Measurements from ENCODE around the gene GPR143. TPM values are rescaled to one million over a fixed set of nuclear protein-coding genes. Genes with fewer than 3 reads are reported as not detected.

GPR143 gene
- total and polyA plus RNA-seq, 9 of the 15 experiments (the other 6 are each of a cell fraction or from before 2014, with no cell fraction given) = not detected

DNA sequence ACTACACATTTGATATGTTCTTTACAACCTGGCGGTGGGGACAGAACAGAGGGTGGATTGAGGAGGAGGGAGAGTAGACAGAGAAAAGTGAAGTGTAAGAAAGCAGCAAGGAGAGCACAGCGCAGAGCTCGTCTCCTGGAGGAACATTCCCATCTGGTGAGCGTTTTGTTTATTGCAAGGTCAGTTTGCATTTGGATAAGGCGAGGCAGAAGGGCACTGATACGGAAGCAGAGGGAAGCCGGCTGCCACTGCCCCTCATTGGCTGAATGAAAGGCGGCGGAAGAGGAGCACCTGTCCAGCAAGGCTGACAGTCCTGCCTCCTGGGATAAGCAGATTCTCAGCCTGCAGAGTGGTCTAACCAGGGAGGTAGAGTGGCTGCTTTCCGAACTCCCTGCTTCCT lies 83.2 kb downstream of the GPR143 start:
- 94% methylated on average over 7 of the region's 10 CpGs for WGBS (ENCODE audit: insufficient coverage, low coverage, missing lambda C conversion rate)
- Histone ChIP-seq H2AFZ (ENCODE audit: low read depth, low read length) (no peak overlapping the region), H3K4me1 (replicated peaks in 1 of 2; ENCODE audit: control insufficient read depth in 2 of 2, insufficient read depth in 2 of 2, low read length in 2 of 2) (no peaks in the 10 kb centered on the region), H3K36me3 (ENCODE audit: control insufficient read depth, insufficient read depth, low read length) (peaks cover 10% of the 10 kb centered on the region; the same call in 2 of the 3 replicates), H3K27me3 (ENCODE audit: control insufficient read depth in 2 of 2, insufficient read depth in 2 of 2, low read length in 2 of 2) (no peaks in the 10 kb centered on the region), H3K9me1 (ENCODE audit: control insufficient read depth, insufficient read depth, low read length) (no peaks in the 10 kb centered on the region), H4K20me1 (replicated peaks; ENCODE audit: control insufficient read depth, insufficient read depth, low read length) (0 out of 2 replicates have a peak, but pooled peaks cover 4% of the 10 kb centered on the region), H3K4me2 (ENCODE audit: insufficient read depth, low read length) (no peak overlapping the region), H3K9me3 (replicated peaks; ENCODE audit: control insufficient read depth, insufficient read depth, low read depth, low read length) (no peaks in the 10 kb centered on the region), H3K9ac (ENCODE audit: insufficient read depth in 1 of 2, low read depth in 2 of 2, low read length in 2 of 2) (no peak overlapping the region), H3K4me3 (no peak overlapping the region), H3K27ac (ENCODE audit: extremely low read depth, low read depth, low read length) (no peak overlapping the region), H3K79me2 (ENCODE audit: control insufficient read depth, insufficient read depth, low read length) (no peaks in the 10 kb centered on the region)
- in situ Hi-C loops (cut with MboI) (no loop called here), intact Hi-C loops (cut with micrococcal nuclease) (no loop called here)
- ATAC-seq (no peak), FAIRE-seq (no peak), DNase-seq (ENCODE audit: extremely low read depth in 1 of 4, low spot score in 3 of 4) (no peak)
- ChIA-PET CTCF (ENCODE audit: low intra/inter-chr PET ratio) (no interaction called here), POLR2A (interaction anchor here (0.6 kb wide), 2 partner anchors 11 to 194 kb away, joined by 3 read pairs; no protein-coding TSS in a partner anchor)
- TF ChIP-seq NFATC3 (IDR thresholded peaks at IDR 0.05) (no peak), CBFB (CRISPR knock-in tag; IDR thresholded peaks at IDR 0.05) (no peak), TAF9B (IDR thresholded peaks at IDR 0.05; ENCODE audit: partially characterized antibody) (no peak), JUND (IDR thresholded peaks at IDR 0.05; ENCODE audit: borderline replicate concordance, low read depth, low read length) (no peak), JUND (tag; IDR thresholded peaks at IDR 0.05; ENCODE audit: borderline replicate concordance, low read depth, low read length) (no peak), PHB (CRISPR knock-in tag; IDR thresholded peaks at IDR 0.05) (no peak)
- TF ChIP-seq, protein P1, sequence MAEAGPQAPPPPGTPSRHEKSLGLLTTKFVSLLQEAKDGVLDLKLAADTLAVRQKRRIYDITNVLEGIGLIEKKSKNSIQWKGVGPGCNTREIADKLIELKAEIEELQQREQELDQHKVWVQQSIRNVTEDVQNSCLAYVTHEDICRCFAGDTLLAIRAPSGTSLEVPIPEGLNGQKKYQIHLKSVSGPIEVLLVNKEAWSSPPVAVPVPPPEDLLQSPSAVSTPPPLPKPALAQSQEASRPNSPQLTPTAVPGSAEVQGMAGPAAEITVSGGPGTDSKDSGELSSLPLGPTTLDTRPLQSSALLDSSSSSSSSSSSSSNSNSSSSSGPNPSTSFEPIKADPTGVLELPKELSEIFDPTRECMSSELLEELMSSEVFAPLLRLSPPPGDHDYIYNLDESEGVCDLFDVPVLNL (CRISPR knock-in tag; IDR thresholded peaks at IDR 0.05; ENCODE audit: low read depth) = no peak
- TF ChIP-seq, protein P2, sequence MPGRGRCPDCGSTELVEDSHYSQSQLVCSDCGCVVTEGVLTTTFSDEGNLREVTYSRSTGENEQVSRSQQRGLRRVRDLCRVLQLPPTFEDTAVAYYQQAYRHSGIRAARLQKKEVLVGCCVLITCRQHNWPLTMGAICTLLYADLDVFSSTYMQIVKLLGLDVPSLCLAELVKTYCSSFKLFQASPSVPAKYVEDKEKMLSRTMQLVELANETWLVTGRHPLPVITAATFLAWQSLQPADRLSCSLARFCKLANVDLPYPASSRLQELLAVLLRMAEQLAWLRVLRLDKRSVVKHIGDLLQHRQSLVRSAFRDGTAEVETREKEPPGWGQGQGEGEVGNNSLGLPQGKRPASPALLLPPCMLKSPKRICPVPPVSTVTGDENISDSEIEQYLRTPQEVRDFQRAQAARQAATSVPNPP (IDR thresholded peaks at IDR 0.05; ENCODE audit: borderline replicate concordance, insufficient read depth, insufficient read length) = no peak
- TF ChIP-seq, protein P3, sequence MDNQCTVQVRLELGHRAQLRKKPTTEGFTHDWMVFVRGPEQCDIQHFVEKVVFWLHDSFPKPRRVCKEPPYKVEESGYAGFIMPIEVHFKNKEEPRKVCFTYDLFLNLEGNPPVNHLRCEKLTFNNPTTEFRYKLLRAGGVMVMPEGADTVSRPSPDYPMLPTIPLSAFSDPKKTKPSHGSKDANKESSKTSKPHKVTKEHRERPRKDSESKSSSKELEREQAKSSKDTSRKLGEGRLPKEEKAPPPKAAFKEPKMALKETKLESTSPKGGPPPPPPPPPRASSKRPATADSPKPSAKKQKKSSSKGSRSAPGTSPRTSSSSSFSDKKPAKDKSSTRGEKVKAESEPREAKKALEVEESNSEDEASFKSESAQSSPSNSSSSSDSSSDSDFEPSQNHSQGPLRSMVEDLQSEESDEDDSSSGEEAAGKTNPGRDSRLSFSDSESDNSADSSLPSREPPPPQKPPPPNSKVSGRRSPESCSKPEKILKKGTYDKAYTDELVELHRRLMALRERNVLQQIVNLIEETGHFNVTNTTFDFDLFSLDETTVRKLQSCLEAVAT (IDR thresholded peaks at IDR 0.05) = no peak
- TF ChIP-seq, protein P4, sequence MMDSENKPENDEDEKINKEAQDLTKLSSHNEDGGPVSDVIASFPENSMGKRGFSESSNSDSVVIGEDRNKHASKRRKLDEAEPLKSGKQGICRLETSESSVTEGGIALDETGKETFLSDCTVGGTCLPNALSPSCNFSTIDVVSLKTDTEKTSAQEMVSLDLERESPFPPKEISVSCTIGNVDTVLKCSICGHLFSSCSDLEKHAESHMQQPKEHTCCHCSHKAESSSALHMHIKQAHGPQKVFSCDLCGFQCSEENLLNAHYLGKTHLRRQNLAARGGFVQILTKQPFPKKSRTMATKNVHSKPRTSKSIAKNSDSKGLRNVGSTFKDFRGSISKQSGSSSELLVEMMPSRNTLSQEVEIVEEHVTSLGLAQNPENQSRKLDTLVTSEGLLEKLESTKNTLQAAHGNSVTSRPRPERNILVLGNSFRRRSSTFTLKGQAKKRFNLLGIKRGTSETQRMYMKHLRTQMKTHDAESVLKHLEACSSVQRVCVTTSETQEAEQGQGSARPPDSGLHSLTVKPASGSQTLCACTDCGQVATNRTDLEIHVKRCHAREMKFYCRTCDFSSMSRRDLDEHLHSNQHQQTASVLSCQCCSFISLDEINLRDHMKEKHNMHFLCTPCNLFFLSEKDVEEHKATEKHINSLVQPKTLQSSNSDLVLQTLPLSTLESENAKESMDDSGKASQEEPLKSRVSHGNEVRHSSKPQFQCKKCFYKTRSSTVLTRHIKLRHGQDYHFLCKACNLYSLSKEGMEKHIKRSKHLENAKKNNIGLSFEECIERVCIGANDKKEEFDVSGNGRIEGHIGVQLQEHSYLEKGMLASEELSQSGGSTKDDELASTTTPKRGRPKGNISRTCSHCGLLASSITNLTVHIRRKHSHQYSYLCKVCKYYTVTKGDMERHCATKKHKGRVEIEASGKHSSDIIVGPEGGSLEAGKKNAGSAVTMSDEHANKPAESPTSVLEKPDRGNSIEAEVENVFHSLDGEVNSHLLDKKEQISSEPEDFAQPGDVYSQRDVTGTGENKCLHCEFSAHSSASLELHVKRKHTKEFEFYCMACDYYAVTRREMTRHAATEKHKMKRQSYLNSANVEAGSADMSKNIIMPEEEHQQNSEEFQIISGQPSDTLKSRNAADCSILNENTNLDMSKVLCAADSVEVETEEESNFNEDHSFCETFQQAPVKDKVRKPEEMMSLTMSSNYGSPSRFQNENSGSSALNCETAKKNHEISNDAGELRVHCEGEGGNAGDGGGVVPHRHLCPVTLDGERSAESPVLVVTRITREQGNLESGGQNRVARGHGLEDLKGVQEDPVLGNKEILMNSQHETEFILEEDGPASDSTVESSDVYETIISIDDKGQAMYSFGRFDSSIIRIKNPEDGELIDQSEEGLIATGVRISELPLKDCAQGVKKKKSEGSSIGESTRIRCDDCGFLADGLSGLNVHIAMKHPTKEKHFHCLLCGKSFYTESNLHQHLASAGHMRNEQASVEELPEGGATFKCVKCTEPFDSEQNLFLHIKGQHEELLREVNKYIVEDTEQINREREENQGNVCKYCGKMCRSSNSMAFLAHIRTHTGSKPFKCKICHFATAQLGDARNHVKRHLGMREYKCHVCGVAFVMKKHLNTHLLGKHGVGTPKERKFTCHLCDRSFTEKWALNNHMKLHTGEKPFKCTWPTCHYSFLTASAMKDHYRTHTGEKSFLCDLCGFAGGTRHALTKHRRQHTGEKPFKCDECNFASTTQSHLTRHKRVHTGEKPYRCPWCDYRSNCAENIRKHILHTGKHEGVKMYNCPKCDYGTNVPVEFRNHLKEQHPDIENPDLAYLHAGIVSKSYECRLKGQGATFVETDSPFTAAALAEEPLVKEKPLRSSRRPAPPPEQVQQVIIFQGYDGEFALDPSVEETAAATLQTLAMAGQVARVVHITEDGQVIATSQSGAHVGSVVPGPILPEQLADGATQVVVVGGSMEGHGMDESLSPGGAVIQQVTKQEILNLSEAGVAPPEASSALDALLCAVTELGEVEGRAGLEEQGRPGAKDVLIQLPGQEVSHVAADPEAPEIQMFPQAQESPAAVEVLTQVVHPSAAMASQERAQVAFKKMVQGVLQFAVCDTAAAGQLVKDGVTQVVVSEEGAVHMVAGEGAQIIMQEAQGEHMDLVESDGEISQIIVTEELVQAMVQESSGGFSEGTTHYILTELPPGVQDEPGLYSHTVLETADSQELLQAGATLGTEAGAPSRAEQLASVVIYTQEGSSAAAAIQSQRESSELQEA (IDR thresholded peaks at IDR 0.05; ENCODE audit: low read depth) = no peak
- no TSS peak for BruUV-seq (replicated peaks)
